Neural progenitor cell (in vitro differentiated cells): ENCODE measurements around the gene COL26A1.

Experiments
- CTCF ChIP-seq: fragments of 200-600 bp; sonication (generic); IDR thresholded peaks from 2 replicates; pipeline ENCODE4 v1.5.1; 2017; ENCODE audit warnings: antibody characterized with exemption, mild to moderate bottlenecking
- EZH2 ChIP-seq: fragments of 200-600 bp; sonication (generic); IDR thresholded peaks from 2 replicates; pipeline ENCODE4 v1.6.1; 2017; ENCODE audit warnings: antibody characterized with exemption, mild to moderate bottlenecking, moderate library complexity
- EZH2phosphoT487 ChIP-seq: fragments of 200-600 bp; sonication (generic); IDR thresholded peaks from 2 replicates; pipeline ENCODE4 v1.6.1; 2017; ENCODE audit warnings: antibody characterized with exemption

- no peak for TF ChIP-seq CTCF
- no peak for TF ChIP-seq EZH2phosphoT487
- TF ChIP-seq EZH2, result no peak
Measured at GRCh38 chr7:101370836-101371235, 8.2 kb downstream of the COL26A1 start.
